ENCODE measurements around the gene PRKAG2.

Gene PRKAG2

DNA sequence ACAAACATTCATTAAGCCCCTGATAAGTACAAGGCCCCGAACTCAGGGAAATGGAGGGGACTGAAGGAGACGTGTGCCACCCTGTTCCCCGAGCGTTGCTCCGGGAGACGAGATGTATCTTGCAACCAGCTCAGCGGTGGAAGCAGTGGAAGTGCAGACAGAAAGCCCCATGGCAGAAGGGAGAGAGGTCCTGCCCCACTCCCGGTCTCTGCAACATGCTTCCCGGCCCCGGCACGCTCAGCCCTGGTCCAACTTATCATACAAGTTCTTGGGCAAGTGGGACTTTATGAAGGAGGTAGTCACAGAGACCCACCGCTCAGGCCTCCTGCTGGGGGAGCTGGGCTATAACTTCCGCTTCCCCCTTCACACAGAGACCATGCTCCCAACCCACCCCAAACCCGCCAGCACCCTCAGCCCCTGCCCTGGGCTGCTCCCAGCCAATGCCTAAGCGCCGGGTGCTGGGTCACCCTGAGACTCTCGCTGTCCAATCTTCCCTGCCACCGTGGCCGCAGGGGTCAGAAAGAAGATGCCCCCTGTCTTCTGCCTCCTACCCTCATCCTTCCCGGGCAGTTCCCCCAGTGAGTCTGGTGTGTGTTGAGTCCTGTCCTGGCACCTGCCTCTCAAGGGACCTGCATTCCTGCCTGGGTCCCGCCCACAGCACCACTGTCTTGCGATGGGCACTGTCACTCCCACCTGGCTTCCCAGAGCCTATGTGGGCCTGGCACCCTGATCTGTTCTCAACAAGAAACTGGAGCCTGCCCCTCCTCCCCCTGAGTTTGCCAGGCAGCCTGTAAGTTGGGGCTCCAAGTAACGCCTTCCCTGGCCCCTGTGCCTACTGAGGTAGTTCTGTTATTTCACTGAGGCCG lies 157.7 kb downstream of the PRKAG2 start:
- no peak for DNase-seq

DNA sequence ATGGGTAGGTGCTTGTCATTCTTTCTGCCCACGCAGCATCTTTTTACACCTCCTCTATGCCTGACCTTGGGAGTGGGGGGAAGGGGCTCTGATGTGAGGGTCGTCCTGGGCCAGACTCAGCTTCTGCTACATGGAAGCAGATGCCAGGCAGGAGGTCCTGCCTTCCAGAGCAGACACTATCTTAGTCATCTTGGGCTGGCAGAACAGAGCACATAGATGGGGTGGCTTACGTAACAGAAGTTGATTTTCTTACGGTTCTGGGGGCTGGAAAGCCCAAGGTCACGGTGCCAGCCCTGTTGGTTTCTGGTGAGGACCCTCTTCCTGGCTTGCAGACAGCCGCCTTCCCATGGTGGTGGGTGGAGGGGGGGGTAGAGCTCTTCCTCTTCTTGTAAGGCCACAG lies 159.0 kb downstream of the PRKAG2 start:
- DNase-seq = no peak

DNA sequence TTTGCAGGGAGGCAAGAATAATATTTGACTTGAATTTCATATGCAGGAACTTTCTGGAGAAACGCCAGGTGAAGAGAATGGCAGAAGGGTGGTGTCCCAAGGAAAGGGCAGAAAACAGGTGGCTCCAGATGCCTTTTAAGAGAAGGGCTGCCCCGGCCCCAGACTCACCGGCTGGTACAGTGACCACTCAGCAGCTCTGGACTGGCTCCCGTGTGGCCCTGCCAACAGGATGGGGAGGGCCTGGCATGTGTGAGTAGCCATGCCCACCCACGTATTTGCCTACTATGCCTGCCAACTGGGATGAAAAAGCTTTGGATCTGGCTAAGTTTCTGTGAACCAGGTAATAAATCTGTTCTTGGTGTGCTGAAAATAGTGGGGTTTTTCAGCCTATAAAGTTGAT lies 159.5 kb downstream of the PRKAG2 start:
- DNase-seq = no peak

DNA sequence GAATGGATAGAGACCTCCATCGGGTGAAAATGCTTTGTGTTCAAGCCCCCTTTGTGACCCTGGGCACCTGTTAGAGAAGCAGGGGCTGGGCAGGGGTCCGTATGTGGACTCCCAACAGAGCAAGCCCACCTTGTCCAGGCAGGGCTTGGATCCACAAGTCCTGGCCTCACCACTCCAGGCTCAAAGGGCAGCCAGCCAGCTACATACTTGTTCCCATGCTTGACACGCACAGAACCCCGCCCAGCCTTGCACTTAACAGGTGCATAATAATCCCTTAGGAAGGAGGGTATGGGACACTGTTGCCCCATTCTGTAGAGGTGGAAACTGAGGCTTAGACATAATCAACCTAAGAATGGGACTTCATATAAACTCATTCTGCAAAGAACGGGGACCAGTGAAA lies 160.6 kb downstream of the PRKAG2 start:
- DNase-seq = no peak

DNA sequence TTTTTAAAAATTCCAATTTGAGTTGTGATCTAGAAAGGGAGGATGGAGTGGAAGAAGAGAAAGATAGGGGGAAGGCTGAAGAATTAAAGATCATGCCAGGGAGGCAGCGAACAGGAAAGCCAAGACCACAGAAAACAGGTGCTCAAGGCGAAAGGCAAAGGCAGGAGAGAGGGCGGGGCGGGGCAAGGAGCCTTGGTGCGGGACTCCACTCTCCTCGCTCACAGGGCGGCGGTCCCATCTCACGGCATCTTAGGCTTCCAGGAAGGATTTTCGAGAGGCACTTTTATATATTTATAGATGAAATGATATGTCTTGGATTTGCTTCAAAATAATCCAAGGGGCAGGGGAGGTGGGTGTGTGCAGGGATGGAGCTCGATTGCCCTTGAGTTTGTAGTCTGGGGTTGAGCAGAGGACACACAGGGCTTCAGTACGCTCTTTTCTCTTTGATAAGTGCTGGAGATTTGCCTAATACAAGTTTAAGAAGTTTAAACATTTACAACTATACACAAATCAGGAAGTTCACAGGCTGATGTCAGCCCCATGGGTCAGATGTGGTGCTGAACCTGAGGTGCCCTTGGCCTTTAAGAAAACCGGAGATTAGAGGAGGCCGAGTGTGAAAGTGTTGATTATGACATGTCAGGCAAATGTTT lies 161.1 kb downstream of the PRKAG2 start:
- no peak for DNase-seq

DNA sequence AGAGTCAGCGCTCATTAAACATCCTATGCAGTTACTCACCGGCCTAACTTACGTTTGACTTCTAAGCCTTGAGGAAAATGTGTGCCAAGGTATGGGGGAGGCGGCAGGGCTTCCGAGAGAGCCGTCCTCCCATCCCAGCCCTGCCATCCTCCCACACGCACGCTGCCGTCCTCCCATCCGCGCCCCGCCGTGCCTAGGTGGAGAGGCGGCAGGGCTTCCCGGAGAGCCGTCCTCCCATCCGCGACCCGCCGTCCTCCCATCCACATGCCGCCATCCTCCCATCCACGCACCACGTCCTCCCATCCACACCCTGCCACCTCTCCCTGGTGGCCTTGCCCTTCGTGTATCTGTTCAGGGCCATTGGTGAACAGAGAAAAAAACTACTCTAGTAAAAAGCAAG lies 162.7 kb downstream of the PRKAG2 start:
- no peak for DNase-seq

DNA sequence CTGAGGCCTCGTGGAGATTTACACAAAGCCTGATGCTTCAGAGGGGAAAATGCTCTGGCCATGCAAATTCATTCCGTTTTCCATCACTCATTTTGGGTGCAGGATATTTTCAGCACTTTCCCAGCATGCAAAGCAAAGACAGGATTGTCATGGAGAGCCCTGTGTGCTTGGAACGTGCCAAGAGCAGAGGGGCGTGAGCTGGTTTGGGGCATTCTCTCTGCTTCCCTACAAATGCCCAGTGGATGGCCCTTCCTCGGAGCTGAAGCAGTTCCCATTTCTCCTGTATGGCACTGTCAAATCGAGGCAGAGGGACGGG lies 164.1 kb downstream of the PRKAG2 start:
- no peak for DNase-seq

DNA sequence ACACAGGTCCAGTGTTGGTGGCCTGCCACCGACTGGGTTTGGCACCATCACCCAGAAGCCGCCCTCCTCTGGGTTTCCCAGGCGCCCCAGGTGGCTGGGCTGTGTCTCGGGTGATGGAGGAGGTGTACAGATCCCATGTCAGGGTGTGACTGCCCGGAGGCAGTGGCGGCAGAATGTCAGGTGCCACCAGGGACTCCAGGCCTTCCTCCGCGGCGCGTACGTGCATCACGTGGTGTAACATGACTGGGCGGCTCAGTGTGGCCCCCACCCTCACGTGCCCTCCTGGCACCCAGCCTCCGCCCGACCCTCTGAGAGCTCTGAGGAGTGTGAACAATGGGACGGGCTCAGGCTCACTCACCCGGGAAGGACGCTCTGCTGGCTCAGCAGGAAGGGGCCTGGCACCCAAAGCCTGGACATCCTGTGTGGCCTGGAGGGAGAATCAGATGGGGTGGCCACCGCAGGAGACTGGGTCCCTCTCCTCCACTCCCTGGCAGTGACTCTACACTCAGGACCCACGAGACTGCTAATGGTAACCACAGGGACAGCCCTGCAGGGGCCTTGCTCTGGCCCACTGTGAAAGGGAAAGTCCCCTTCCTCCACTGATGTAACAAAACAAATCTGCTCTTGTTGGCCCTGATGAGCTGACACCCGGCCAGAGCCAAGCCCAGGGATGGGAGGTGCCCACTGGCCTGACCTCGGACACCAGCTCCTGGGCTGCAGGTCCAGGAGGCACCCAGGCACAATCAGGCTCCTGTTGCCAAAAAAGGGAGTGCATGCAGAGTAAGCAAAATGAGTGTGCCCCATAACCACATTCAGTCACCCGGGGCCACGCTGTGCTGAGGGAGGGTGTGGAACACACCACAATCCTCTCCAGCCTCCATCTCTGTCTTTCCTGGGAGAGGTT lies 164.8 kb downstream of the PRKAG2 start:
- DNase-seq = no peak

DNA sequence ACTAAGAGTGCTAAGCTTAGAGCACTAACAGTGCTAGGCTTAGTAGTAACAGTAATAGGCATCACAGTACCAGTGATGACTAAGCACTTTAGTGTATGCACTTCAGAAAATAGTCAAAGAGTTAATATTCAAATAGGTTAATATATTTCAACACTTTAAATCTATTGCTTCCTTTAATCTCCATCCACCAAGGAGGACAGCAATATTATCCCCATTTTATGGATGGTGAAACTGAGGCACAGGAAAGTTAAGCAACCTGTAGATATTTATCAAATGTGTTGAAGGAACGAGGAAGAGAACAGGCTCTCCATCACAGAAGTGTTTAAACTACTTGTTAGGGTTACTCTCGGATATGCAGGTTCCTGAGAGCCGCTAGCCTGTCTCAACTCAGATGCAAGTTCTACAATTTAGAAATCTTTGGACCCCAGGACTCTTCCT lies 165.5 kb downstream of the PRKAG2 start:
- DNase-seq = no peak

DNA sequence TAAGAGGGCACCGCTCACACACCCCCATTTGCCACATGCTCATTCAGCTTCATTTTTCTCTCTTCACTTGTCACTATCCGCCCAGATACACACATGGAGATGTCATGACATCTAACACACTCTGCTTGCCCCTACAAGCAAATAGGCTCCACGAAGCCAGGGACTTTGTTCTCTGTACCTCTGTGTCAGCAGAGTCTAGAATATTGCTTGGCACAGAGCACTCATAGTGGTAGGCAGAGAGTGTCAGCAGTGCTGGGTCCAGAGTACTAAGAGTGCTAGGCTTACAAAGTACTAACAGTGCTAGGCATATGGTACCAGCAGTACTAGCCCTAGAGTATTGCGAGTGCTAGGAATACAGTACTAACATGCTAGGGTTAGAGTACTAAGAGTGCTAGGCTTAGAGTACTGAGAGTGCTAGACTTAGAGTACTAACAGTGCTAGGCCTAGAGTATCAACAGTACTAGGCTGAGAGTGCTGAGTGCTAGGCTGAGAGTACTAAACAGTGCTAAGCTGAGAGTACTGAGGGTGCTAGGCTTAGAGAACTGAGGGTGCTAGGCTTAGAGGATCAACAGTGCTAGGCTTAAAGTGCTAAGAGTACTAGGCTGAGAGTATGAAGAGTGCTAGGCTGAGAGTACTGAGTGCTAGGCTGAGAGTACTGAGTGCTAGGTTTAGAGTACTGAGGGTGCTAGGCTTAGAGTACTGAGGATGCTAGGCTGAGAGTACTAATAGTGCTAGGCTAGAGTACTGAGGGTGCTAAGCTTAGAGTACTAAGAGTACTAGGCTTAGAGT lies 166.1 kb downstream of the PRKAG2 start:
- DNase-seq = no peak

DNA sequence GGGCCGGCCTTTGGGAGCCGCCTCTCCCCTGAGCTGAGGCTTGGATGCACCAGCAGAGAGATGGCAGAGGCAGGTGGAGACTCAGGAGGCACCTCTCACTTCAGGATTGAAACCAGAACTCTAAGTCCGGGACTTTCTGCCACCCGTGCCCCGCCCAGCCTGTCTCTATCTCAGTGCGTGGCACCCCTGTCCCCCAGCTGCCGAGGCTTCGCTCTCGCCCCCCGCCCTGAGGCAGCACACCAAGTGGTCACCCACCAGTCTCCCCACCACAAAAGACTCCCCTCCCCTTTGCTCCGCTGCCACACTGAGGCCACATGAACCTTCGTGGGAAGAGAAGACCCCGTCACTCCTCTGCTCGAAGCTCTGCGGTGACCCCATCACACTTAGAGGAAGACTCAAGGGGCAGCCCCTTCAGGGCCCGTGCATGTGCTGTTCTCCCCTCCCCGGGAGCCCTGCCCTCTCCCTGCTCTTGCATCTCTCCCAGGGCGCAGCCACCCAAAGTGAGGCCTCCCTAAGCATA lies 166.7 kb downstream of the PRKAG2 start:
- no peak for DNase-seq

DNA sequence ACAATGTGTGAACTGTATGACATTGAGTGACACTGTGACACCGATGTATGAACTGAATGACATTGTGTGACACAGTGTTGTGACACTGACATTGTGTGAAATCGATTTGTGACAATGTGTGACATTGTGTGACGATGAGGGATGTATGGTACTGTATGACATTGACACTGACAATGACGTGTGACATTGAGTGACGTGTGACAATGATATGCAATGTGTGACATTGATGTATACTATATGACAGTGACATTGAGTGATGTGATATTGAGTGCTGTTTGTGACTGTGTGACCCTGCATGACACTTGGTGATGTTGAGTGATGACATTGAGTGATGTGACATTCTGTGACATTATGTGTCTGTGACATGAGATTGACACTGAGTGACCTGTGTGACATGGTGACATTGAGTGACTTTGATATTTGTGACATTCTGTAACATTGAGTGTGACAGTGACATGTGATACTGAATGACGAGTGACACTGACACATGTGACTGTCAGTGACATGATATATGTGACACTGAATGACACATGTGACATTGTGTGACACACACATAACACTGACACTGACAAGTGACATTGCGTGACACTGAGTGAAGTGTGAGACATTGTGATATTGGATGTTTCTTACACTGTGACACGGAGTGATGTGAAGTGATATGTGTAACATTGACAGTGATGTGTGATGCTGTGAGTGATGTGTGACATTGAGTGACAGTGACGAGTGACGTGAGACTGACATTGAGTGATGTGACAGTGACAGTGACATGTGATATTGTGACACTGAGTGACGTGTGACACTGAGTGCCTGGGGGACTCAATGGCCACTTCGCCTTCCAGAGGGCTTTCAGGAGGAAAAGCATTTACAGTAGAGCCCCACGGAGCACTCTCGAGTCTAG lies 167.5 kb downstream of the PRKAG2 start:
- no peak for DNase-seq

DNA sequence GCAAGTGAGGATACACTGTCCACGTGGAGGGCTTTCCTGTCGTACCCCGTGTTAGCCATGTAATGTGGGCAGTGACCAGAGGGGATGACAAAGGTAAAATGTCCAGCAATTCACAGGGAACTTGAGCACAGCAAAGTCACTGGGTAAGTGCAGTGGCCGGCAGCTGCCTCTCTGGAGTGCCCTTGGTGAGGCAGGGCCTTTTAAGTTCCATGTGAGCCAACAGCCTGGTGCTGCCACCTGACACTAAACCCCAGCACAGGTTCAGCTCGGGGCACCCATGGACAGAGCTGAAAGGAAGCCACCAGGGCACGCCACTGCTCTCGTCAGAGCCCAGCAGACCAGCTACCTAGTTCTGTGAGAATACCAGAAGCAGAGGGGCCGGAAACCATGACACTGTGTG lies 168.3 kb downstream of the PRKAG2 start:
- DNase-seq = no peak

DNA sequence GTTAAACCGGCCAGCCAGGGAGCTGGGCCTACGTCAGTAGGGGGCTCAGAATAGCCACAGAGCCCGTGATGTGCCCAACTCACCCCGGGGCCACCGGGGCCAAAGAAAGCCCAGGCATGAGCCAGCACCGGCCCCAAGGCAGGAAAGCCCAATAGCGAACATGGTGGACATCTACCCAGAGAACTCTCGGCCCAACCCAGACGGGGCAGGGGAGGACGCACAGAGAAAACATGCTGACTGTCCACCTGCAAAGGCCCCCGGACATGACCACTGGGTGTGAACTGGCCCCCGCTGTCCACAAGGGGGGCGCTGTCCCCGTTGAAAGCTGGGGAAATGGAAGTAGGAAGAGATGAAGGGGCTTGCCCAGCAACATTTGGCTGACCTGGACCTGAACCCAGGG lies 169.2 kb downstream of the PRKAG2 start:
- DNase-seq = no peak

DNA sequence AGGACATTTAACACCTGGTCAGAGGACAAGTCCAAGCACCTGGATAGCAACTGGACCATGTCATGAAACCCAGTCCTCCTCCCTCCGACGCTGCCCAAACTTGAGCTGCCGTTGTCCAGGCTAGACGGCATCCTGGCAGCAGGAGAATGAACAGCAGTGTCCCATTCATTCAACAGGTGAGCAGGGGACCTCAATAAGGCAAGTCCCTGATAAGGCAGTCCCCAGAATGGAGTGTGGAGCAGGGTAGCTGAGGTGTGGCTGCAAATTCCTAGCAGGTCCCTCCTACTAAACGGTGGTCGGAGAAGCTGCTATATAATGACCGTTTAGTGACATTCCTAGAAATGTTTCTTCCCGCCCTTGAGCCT lies 169.8 kb downstream of the PRKAG2 start:
- DNase-seq = no peak

DNA sequence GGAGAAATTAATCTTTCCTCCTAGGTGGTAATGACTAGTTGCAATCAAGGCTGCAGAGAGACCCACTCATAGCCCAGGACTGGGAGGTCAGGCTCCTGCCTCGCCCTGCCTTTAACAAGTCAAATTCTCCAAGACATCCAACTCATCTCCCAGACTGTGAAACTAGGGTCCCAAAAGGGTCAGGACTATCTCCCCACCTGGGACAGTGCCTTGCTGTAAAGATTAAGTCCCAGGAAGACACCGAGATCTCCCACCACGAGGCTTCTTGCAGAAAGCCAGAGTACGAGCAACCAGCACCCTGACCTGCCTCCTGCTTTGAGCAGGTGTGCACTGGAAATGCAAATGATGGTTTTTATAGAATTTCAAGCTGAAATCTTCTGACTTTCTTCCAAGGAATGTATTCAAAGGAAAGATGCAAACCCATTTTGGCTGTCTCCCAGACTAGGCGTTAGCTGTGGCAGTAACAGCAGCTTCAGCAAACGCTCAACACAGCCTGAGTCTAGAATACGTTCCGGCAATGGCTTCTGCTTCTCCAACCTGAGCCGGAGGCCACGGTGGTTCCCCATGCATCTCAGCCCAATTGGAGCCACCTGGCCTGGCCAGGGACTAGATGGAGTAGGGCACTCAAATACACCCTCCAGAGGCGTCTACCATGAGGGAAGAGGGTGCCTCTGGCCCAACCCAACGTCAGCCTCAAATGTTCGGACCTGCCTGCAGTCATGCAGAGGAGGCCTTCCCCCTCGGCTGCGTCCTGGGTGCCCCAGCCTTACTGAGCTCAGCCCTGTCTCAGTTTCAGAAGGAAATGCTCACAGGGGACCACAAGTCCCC lies 170.4 kb downstream of the PRKAG2 start:
- no peak for DNase-seq

DNA sequence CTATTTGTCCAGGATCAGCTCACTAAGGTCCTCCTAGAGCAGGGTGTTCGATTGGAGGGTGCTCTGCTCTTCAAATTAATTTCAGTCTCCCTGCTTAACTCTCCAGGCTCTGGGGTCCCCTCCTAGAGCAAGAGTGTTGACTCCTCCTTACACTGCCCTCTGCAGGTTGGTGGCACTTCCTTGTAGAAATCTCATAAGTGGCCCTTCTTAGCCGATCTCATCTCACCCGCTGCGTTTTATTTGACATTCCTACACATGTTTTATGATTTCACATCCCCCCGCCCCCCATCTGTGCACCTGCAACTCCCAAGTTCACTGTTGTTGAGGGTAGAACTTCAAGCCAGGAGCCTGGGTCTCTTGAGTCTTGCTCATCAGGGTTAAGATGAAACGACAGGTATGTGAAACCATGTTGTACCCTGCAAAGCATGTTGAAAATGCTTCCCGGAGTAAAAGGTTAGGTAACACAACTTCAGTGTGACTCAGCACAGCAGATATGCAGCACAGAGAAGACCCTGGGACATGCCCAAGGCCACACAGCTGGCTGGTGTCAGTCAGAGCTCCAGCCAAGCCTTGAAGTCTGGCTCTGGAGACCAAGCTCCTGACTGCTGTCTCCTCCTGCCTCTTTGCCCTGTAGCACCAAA lies 171.2 kb downstream of the PRKAG2 start:
- DNase-seq = peak; percentile 13 to 16

DNA sequence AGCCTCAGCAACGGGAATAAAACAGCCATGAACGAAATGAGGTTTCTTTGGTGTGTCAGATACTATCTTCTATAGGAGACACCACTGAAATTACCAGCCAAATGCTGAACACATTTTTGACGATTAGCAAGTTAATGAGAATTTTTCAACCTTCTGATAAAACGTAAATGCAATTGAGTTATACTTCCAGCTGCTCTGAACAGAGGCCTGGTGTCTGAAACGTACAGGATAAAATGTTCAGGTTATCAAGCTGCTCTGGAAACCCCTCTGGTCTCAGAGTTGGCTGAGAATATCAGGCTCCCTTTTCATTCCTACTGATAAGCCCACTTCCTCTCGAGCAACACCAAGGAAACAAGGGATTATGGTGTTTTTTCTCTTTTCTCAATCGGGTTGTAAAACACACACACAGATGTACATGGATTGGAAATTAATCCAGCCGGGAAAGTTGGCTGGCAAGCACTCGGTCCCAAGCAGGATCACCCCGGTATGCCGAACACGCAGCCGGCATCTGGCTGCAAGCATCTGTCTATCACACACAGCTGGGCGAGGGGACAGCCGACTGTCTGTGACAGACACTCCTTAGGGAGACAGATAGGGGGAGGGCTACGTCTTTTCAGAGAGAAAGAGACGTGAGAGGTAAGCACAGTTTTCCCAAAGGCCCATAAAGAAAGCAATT lies 171.8 kb downstream of the PRKAG2 start:
- no peak for DNase-seq

DNA sequence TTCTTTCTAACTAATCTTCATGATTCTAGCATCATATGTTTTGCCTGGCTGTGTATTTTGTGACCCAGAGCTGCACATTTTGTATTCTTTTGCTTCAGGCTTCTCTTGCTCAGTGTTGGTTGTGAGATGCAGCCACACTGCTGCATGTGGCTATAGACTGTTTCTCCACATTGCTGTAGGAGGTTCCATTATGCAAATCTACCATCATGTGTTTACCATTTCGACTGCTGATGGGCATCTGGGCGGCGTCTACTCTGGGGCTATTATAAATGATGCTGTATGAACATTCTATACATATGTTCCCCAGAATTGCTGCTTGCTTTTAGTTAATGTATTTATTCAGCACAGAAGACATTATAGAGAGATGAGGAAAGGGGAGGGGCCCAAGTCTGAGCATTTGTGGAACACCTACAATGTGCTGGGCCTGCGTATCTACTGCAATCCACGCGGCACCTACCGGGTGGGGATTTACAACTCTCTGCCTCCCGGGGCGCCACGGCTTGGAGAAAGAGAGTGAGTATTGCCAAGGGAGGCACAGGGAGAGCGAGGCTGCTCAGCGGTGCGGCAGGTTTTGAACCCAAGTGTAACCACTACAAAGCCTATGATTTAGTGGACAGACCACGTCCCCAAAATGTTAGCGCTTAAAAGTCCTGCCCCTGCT lies 172.5 kb downstream of the PRKAG2 start:
- no peak for DNase-seq
